Esophagus muscularis mucosa (tissue), 4 donors: ENCODE data around the gene PRKACG. TPM values are rescaled to one million over a fixed set of nuclear protein-coding genes. Genes with fewer than 3 reads are reported as not detected.

ENCODE experiments used
- DNase-seq: peaks from one replicate; pipeline ENCODE4 v3.0.0-alpha.2; 2017; ENCODE audit errors: extremely low spot score
- H3K27ac ChIP-seq, 4 donors: fragments of 200-600 bp; sonication (generic); replicated peaks in 1 of 4; 1 replicate in 3 of 4; 2 replicates in 1 of 4; pipeline ENCODE4 v1.5.1; 2016 to 2019; ENCODE audit warnings: mild to moderate bottlenecking in 1 of 4
- H3K27me3 ChIP-seq, 4 donors: fragments of 200-600 bp; sonication (generic); one replicate each; pipeline versions ENCODE4 v1.5.1 to v1.6.0; 2016 to 2019
- H3K36me3 ChIP-seq, 4 donors: fragments of 200-600 bp; sonication (generic); one replicate each; pipeline ENCODE4 v1.5.1; 2016 to 2019
- H3K4me1 ChIP-seq, 4 donors: fragments of 200-600 bp; sonication (generic); one replicate each; pipeline ENCODE4 v1.5.1; 2016 to 2019
- H3K4me3 ChIP-seq, 4 donors: fragments of 200-600 bp; sonication (generic); 1 replicate in 2 of 4; 2 replicates in 2 of 4; pipeline ENCODE4 v1.5.1; 2016 to 2019; ENCODE audit warnings: mild to moderate bottlenecking in 4 of 4, moderate library complexity in 1 of 4
- H3K9me3 ChIP-seq, 4 donors: fragments of 200-600 bp; sonication (generic); 1 replicate in 3 of 4; 2 replicates in 1 of 4; pipeline ENCODE4 v1.5.1; 2016 to 2019
- CTCF ChIP-seq, 3 experiments: fragments of 200-600 bp in 2 of 3; fragments of 450-650 bp in 1 of 3; sonication (generic) in 2 of 3; IDR thresholded peaks; one replicate each; pipeline ENCODE4 v1.5.1; 2017 to 2019; ENCODE audit warnings: antibody characterized with exemption in 3 of 3, mild to moderate bottlenecking in 2 of 3, moderate library complexity in 1 of 3
- EP300 ChIP-seq: sonication (generic); formaldehyde crosslinking; IDR thresholded peaks from one replicate; pipeline ENCODE4 v1.6.1; 2017; ENCODE audit warnings: antibody characterized with exemption
- POLR2A ChIP-seq: fragments of 450-650 bp; IDR thresholded peaks from one replicate; pipeline ENCODE4 v1.6.1; 2017; ENCODE audit warnings: antibody characterized with exemption, moderate library complexity, mild to moderate bottlenecking, low read depth
- POLR2AphosphoS5 ChIP-seq, 2 donors: sonication (generic); formaldehyde crosslinking; IDR thresholded peaks; one replicate each; pipeline ENCODE4 v1.6.1; 2017; ENCODE audit warnings: antibody characterized with exemption in 2 of 2
- WGBS: methylation state at CpG from one replicate; pipeline ENCODE4 v1.1.5; 2018; 5-methylcytosine and 5-hydroxymethylcytosine counted together
- intact Hi-C: fragments of 100-400 bp; cut with DNase I; formaldehyde crosslinking; loops from one replicate; pipeline ENCODE4 v1.15.1; 2023
- total RNA-seq, 4 donors: library from RNA; depleted of rRNA; stranded (reverse); fragments of >200 nt; gene quantifications; one replicate each; pipeline versions ENCODE4 v1.1.0 to v1.2.1, GENCODE V29; 2016

Gene PRKACG
- total RNA-seq, 4 donors from 2014 or later = not detected

GRCh38 chr9:68979538-68980314 is 34.2 kb downstream of the PRKACG start:
- TF ChIP-seq POLR2AphosphoS5 (IDR thresholded peaks at IDR 0.05) (no peak), CTCF (IDR thresholded peaks at IDR 0.05) (no peak), POLR2A (no peak), EP300 (no peak)
- 57% methylated on average over 8 of the region's 9 CpGs for WGBS
- H3K4me1 ChIP-seq = peaks cover 8 to 33% (median 14%) of the 10 kb centered on the region in 4 donors
- no peaks in the 10 kb centered on the region for H3K9me3 ChIP-seq
- H3K27me3 ChIP-seq = no peaks in the 10 kb centered on the region
- no peaks in the 10 kb centered on the region for H3K36me3 ChIP-seq
- H3K4me3 ChIP-seq = no peak overlapping the region
- intact Hi-C loops = no loop called here
- H3K27ac ChIP-seq = no peak overlapping the region
- no peak for DNase-seq

- no peak overlapping the region for H3K27ac ChIP-seq
- intact Hi-C loops = no loop called here
- no peaks in the 10 kb centered on the region for H3K36me3 ChIP-seq
- no peaks in the 10 kb centered on the region for H3K9me3 ChIP-seq
- peaks cover 8 to 30% (median 14%) of the 10 kb centered on the region in 4 donors for H3K4me1 ChIP-seq
- TF ChIP-seq CTCF (IDR thresholded peaks at IDR 0.05) (no peak), EP300 (no peak), POLR2AphosphoS5 (IDR thresholded peaks at IDR 0.05) (no peak)
- WGBS = 88% methylated on average over 3 of the region's 3 CpGs
- no peak for DNase-seq
- H3K27me3 ChIP-seq = no peaks in the 10 kb centered on the region
- H3K4me3 ChIP-seq = no peak overlapping the region
Observed at GRCh38 chr9:68978501-68978900, 35.4 kb downstream of the PRKACG start.

- intact Hi-C loops = no loop called here
- Histone ChIP-seq H3K36me3 (no peaks in the 10 kb centered on the region), H3K27ac (no peak overlapping the region), H3K4me3 (no peak overlapping the region), H3K9me3 (no peaks in the 10 kb centered on the region), H3K27me3 (no peaks in the 10 kb centered on the region), H3K4me1 (peaks cover 8 to 28% (median 13%) of the 10 kb centered on the region in 4 donors)
- no peak for DNase-seq
- TF ChIP-seq POLR2A (no peak), EP300 (no peak), POLR2AphosphoS5 (IDR thresholded peaks at IDR 0.05) (no peak), CTCF (IDR thresholded peaks at IDR 0.05) (no peak)
- WGBS = 80% methylated on average over 4 of the region's 4 CpGs
Observed at GRCh38 chr9:68978066-68978465, 35.8 kb downstream of the PRKACG start.

GRCh38 chr9:68975365-68976043 is 38.4 kb downstream of the PRKACG start:
- H3K27me3 ChIP-seq = no peaks in the 10 kb centered on the region
- WGBS = 48% methylated on average over 5 of the region's 5 CpGs
- intact Hi-C loops = no loop called here
- no peaks in the 10 kb centered on the region for H3K36me3 ChIP-seq
- peak overlapping the region in 3 of 4 donors; percentile 16 to 51 (median 22) for H3K27ac ChIP-seq
- no peak for DNase-seq
- peaks cover 8 to 17% (median 12%) of the 10 kb centered on the region in 4 donors for H3K4me1 ChIP-seq
- TF ChIP-seq POLR2A (no peak), POLR2AphosphoS5 (IDR thresholded peaks at IDR 0.05) (no peak), EP300 (no peak), CTCF (IDR thresholded peaks at IDR 0.05) (no peak)
- H3K4me3 ChIP-seq = peak overlapping the region; percentile 7 to 24 (median 12)
- H3K9me3 ChIP-seq = no peaks in the 10 kb centered on the region
